K562 (cell line): ENCODE data around the gene UIMC1. TPM values are rescaled to one million over a fixed set of nuclear protein-coding genes. Genes with fewer than 3 reads are reported as not detected.
A peak's percentile ranks its signal among the peaks of the same experiment; 100 is the strongest.
"Not testable (repeated sequence)": the region's sequence is repeated elsewhere in the genome, so short reads cannot be mapped to it uniquely, and the experiment has no call there.

Experiments used
- ATAC-seq: fragments of 200-7000 bp; cut with Tn5 transposase; 3 replicates; pipeline ENCODE4 v1.9.1; 2020; ENCODE audit warnings: moderate library complexity
- BruUV-seq: library from RNA; stranded (reverse); fragments of 400-500 nt; replicated peaks from 2 replicates; lab custom pipeline; 2021; lab: Mats Ljungman, UMichigan
- CTCF ChIA-PET: fragments of 300-600 bp; formaldehyde crosslinking; extraction: SDS; loops from one replicate; lab custom pipeline; 2021; ENCODE audit warnings: low intra/inter-chr PET ratio; lab: Yijun Ruan, JAX
- POLR2A ChIA-PET: fragments of 300-600, 350-650 bp; sonication (Branson Sonifier 250); formaldehyde crosslinking; extraction: SDS; loops from one replicate; lab custom pipeline; 2021; ENCODE audit warnings: antibody characterized with exemption, inconsistent platforms; lab: Yijun Ruan, JAX
- DNase-seq, 4 experiments: peaks; one replicate each; pipeline versions ENCODE4 v3.0.0 to v3.0.0-alpha.2; 2011 to 2018; ENCODE audit warnings: low spot score in 3 of 4, mixed read lengths in 3 of 4; ENCODE audit errors: extremely low read depth in 1 of 4
- FAIRE-seq: peaks from 2 replicates; lab custom pipeline; 2011; peaks lifted over from hg19 to GRCh38; lab: Jason Lieb, UNC
- H2AFZ ChIP-seq: 2 replicates; pipeline ENCODE4 v1.6.0; 2011; ENCODE audit warnings: low read depth, low read length, control low read depth, inconsistent platforms
- H3K27ac ChIP-seq: fragments of 200-600 bp; 3 replicates; pipeline ENCODE4 v1.8.0; 2011; ENCODE audit warnings: low read depth, mild to moderate bottlenecking, control low read depth, inconsistent platforms, low read length, moderate library complexity, mixed read lengths; ENCODE audit errors: extremely low read depth
- H3K27me3 ChIP-seq, 2 experiments: fragments of 300-600 bp in 1 of 2; 2 replicates in 1 of 2; 3 replicates in 1 of 2; pipeline versions ENCODE4 v1.6.0 to v1.8.0; 2011; ENCODE audit warnings: inconsistent platforms in 2 of 2, low read length in 2 of 2, mild to moderate bottlenecking in 1 of 2, mixed read lengths in 1 of 2, moderate library complexity in 1 of 2; ENCODE audit not compliant: control insufficient read depth in 2 of 2, insufficient read depth in 2 of 2
- H3K36me3 ChIP-seq: fragments of 300-600 bp; 3 replicates; pipeline ENCODE4 v1.8.0; 2011; ENCODE audit warnings: mild to moderate bottlenecking, low read length, inconsistent platforms; ENCODE audit not compliant: control insufficient read depth, insufficient read depth
- H3K4me1 ChIP-seq, 2 experiments: fragments of 200-600 bp in 1 of 2; replicated peaks in 1 of 2; 2 replicates in 1 of 2; 3 replicates in 1 of 2; pipeline versions ENCODE4 v1.5.1 to v1.8.0; 2011; ENCODE audit warnings: inconsistent platforms in 2 of 2, low read length in 2 of 2, mild to moderate bottlenecking in 1 of 2, mixed read lengths in 1 of 2, moderate library complexity in 1 of 2; ENCODE audit not compliant: control insufficient read depth in 2 of 2, insufficient read depth in 2 of 2
- H3K4me2 ChIP-seq: 2 replicates; pipeline ENCODE4 v1.6.1; 2011; ENCODE audit warnings: low read length, control low read depth, inconsistent platforms, mixed read lengths; ENCODE audit not compliant: insufficient read depth
- H3K4me3 ChIP-seq: fragments of 200-600 bp; sonication (generic), shearing (Covaris generic); 2 replicates; pipeline ENCODE4 v1.5.1; 2016; ENCODE audit warnings: control low read depth, inconsistent platforms
- H3K79me2 ChIP-seq: fragments of 200-600 bp; 3 replicates; pipeline ENCODE4 v1.8.0; 2011; ENCODE audit warnings: low read length, inconsistent platforms; ENCODE audit not compliant: control insufficient read depth, insufficient read depth
- H3K9ac ChIP-seq, 2 experiments: 2 replicates each; pipeline versions ENCODE4 v1.6.0 to v1.6.1; 2011; ENCODE audit warnings: low read depth in 2 of 2, low read length in 2 of 2, control low read depth in 1 of 2, inconsistent platforms in 1 of 2, mild to moderate bottlenecking in 1 of 2, mixed read lengths in 1 of 2; ENCODE audit not compliant: insufficient read depth in 1 of 2
- H3K9me1 ChIP-seq: one replicate; pipeline ENCODE4 v1.6.0; 2011; ENCODE audit warnings: inconsistent platforms, mild to moderate bottlenecking, low read length, moderate library complexity; ENCODE audit not compliant: control insufficient read depth, insufficient read depth
- H3K9me3 ChIP-seq: replicated peaks from 2 replicates; pipeline ENCODE4 v1.5.1; 2011; ENCODE audit warnings: low read depth, low read length, inconsistent platforms; ENCODE audit not compliant: control insufficient read depth, insufficient read depth
- H4K20me1 ChIP-seq: replicated peaks from 2 replicates; pipeline ENCODE4 v1.6.1; 2011; ENCODE audit warnings: low read length, inconsistent platforms, mixed read lengths; ENCODE audit not compliant: control insufficient read depth, insufficient read depth
- BACH1 ChIP-seq: fragments of 200-800 bp; sonication (Bioruptor generic); IDR thresholded peaks from 2 replicates; pipeline ENCODE4 v1.6.1; 2016; ENCODE audit warnings: missing genetic modification characterization, missing compliant biosample characterization
- BCOR ChIP-seq: fragments of 450-650 bp; IDR thresholded peaks from 2 replicates; pipeline ENCODE4 v1.6.1; 2016
- HNRNPUL1 ChIP-seq: fragments of 200-400 bp; formaldehyde crosslinking; IDR thresholded peaks from 2 replicates; pipeline ENCODE4 v1.6.1; 2017; ENCODE audit warnings: low read length
- NONO ChIP-seq, 2 experiments: fragments of 200-400 bp in 1 of 2; fragments of 450-650 bp in 1 of 2; formaldehyde crosslinking in 1 of 2; IDR thresholded peaks; 2 replicates each; pipeline ENCODE4 v1.6.1; 2017; ENCODE audit warnings: low read depth in 2 of 2, mild to moderate bottlenecking in 2 of 2, moderate library complexity in 2 of 2, low read length in 1 of 2
- PHF21A ChIP-seq: fragments of 450-650 bp; IDR thresholded peaks from 2 replicates; pipeline ENCODE4 v1.6.1; 2017; ENCODE audit warnings: low read depth, borderline replicate concordance
- RREB1 ChIP-seq: fragments of 250-450 bp; sonication (Bioruptor Pico); IDR thresholded peaks from 2 replicates; pipeline ENCODE4 v1.4.0; 2020
- ZBTB17 ChIP-seq: fragments of 450-650 bp; formaldehyde crosslinking; IDR thresholded peaks from 2 replicates; pipeline ENCODE4 v1.4.0; 2020; ENCODE audit warnings: mild to moderate bottlenecking
- ZNF121 ChIP-seq: sonication (generic); formaldehyde crosslinking; conservative IDR thresholded peaks from 2 replicates; pipeline ENCODE4 v1.8.0; 2022; ENCODE audit warnings: missing genetic modification reagents
- WGBS: fragments of 100-300 bp; shearing (Covaris generic); methylation state at CpG from one replicate; pipeline ENCODE4 v1.1.6; 2016; ENCODE audit warnings: low coverage, mixed read lengths; ENCODE audit not compliant: insufficient coverage; ENCODE audit errors: missing lambda C conversion rate; 5-methylcytosine and 5-hydroxymethylcytosine counted together
- in situ Hi-C: fragments of 300-500 bp; cut with MboI; formaldehyde crosslinking; loops from 4 replicates; pipeline ENCODE4 v1.15.0; 2018; ENCODE audit warnings: inconsistent platforms, mixed read lengths
- intact Hi-C: fragments of 100-400 bp; cut with micrococcal nuclease; formaldehyde crosslinking; loops from 2 replicates; pipeline ENCODE4 v1.14.2; 2022
- polyA plus RNA-seq, 8 experiments: library from polyadenylated mRNA; depleted of rRNA in 4 of 8; stranded (reverse) in 5 of 8; unstranded in 3 of 8; fragments of >200 nt; fragmentation: Nextera tagmentation in 2 of 8; fragmentation: Illumina TruSeq in 1 of 8; extraction: Ambion mirVana in 2 of 8; extraction: Trizol in 1 of 8; gene quantifications; 2 replicates each; pipeline versions ENCODE4 v1.2.1 to v1.2.3, GENCODE V29; 2011 to 2014; ENCODE audit warnings: inconsistent platforms in 1 of 8, missing spikeins in 1 of 8
- total RNA-seq, 7 experiments: library from RNA; depleted of rRNA in 6 of 7; stranded (reverse); fragments of >200 nt in 6 of 7; fragmentation: Illumina TruSeq in 2 of 7; extraction: Trizol in 2 of 7; gene quantifications; 2 replicates each; pipeline versions ENCODE4 v1.2.1 to v1.2.3, GENCODE V29; 2011 to 2021; ENCODE audit warnings: low replicate concordance in 1 of 7

The UIMC1 gene
- total and polyA plus RNA-seq, 9 of the 15 experiments (the other 6 are each of a cell fraction or from before 2014, with no cell fraction given) = 14.9 to 51.7 (median 36.8) TPM

GRCh38 chr5:176993081-176993480 lies 13.5 kb downstream of the UIMC1 start:
- H3K9me1 ChIP-seq, in situ Hi-C loops, H2AFZ ChIP-seq, H3K27me3 ChIP-seq, intact Hi-C loops, FAIRE-seq, H3K4me2 ChIP-seq, H3K4me3 ChIP-seq, CTCF ChIA-PET, H3K36me3 ChIP-seq, BruUV-seq, H3K9me3 ChIP-seq, ATAC-seq, DNase-seq, H3K9ac ChIP-seq: not testable (repeated sequence)
- peak; percentile 40; the same call in 1 of the 2 replicates for TF ChIP-seq ZNF121 (CRISPR knock-in tag)
- TF ChIP-seq BCOR = peak; percentile 42; the same call in 1 of the 2 replicates
- Histone ChIP-seq H3K27ac (peak overlapping the region; percentile 91; the same call in 1 of the 3 replicates), H3K4me1 (peaks cover 26 to 31% of the 10 kb centered on the region in 2 experiments), H3K79me2 (peaks cover 87% of the 10 kb centered on the region), H4K20me1 (peaks cover 24% of the 10 kb centered on the region)
- POLR2A ChIA-PET = interaction anchor here (0.5 kb wide), 1 partner anchor 339 kb away, joined by 3 read pairs; no protein-coding TSS in a partner anchor
- 65% methylated on average over 3 of the region's 3 CpGs for whole genome bisulfite sequencing

- no peaks in the 10 kb centered on the region for H3K9me1 ChIP-seq
- intact Hi-C loops (no loop called here), in situ Hi-C loops (no loop called here)
- no peaks in the 10 kb centered on the region for H4K20me1 ChIP-seq
- CTCF ChIA-PET = no interaction called here
- DNase-seq = no peak
- POLR2A ChIA-PET = no interaction called here
- peaks cover 10% of the 10 kb centered on the region; the same call in 2 of the 3 replicates for H3K36me3 ChIP-seq
- no peaks in the 10 kb centered on the region for H3K27me3 ChIP-seq
- no peak for ATAC-seq
- no peak for FAIRE-seq
- H3K9me3 ChIP-seq = no peaks in the 10 kb centered on the region; the same call in 1 of the 2 replicates
- no TSS peak for BruUV-seq
- H3K4me1 ChIP-seq = no peaks in the 10 kb centered on the region; a peak in 2 of 5 replicates
- H3K27ac ChIP-seq = no peak overlapping the region
- H3K4me3 ChIP-seq = no peak overlapping the region
- H3K9ac ChIP-seq = no peak overlapping the region
- H3K4me2 ChIP-seq = no peak overlapping the region
- H2AFZ ChIP-seq = no peak overlapping the region
- 81% methylated on average over 3 of the region's 3 CpGs for WGBS
- peaks cover 79% of the 10 kb centered on the region for H3K79me2 ChIP-seq
- TF ChIP-seq RREB1 (CRISPR knock-in tag) = no peak
- TF ChIP-seq HNRNPUL1 = no peak
- TF ChIP-seq ZBTB17 = no peak
- TF ChIP-seq ZNF121 (CRISPR knock-in tag) = peak; percentile 83
- TF ChIP-seq BACH1 = no peak
- no peak for TF ChIP-seq PHF21A
- TF ChIP-seq NONO (IDR thresholded peaks at IDR 0.05; ENCODE audit: low read depth in 2 of 2, low read length in 1 of 2) = no peak
Observed at GRCh38 chr5:176987583-176987982, 19.0 kb downstream of the UIMC1 start.
